ENCODE data around the gene UBASH3A.

GRCh38 chr21:42489991-42490390 lies 86.3 kb downstream of the UBASH3A start:
- TF ChIP-seq CTCF (IDR thresholded peaks at IDR 0.05): no peak
- no peak for TF ChIP-seq EZH2 (IDR thresholded peaks at IDR 0.05)
- TF ChIP-seq EZH2phosphoT487 (IDR thresholded peaks at IDR 0.05): no peak
